PC-9 (cell line): ENCODE results near the gene SERPINA10. TPM values are rescaled to one million over a fixed set of nuclear protein-coding genes. Genes with fewer than 3 reads are reported as not detected.
"Not testable (repeated sequence)": the region's sequence is repeated elsewhere in the genome, so short reads cannot be mapped to it uniquely, and the experiment has no call there.

Source experiments
- BruUV-seq: library from RNA; stranded (reverse); fragments of 400-500 nt; replicated peaks from 2 replicates; lab custom pipeline; 2021; lab: Mats Ljungman, UMichigan
- CTCF ChIA-PET: fragments of 300-600 bp; sonication (Branson Sonifier 250); formaldehyde crosslinking; loops from one replicate; lab custom pipeline; 2022; ENCODE audit warnings: antibody characterized with exemption; lab: Charles Lee
- POLR2A ChIA-PET: fragments of 300-600 bp; sonication (Branson Sonifier 250); formaldehyde crosslinking; loops from one replicate; lab custom pipeline; 2022; ENCODE audit warnings: antibody characterized with exemption; ENCODE audit not compliant: unreplicated experiment; lab: Charles Lee
- DNase-seq, 2 experiments: peaks; one replicate each; pipeline versions ENCODE4 v3.0.0 to v3.0.0-alpha.2; 2015 to 2022; ENCODE audit warnings: mixed read lengths in 1 of 2
- H2AFZ ChIP-seq: fragments of 200-600 bp; sonication (generic); 2 replicates; pipeline ENCODE4 v1.8.1; 2017; ENCODE audit warnings: antibody characterized with exemption
- H3F3A ChIP-seq: fragments of 200-600 bp; sonication (generic); 2 replicates; pipeline ENCODE4 v1.8.1; 2017; ENCODE audit warnings: antibody characterized with exemption, mild to moderate bottlenecking, low read depth; ENCODE audit not compliant: insufficient read depth
- H3K27ac ChIP-seq: fragments of 200-600 bp; sonication (generic); 2 replicates; pipeline ENCODE4 v1.6.1; 2016; ENCODE audit warnings: mixed run types
- H3K27me3 ChIP-seq: fragments of 200-600 bp; sonication (generic); 2 replicates; pipeline ENCODE4 v1.6.1; 2016; ENCODE audit warnings: low read depth, mixed run types; ENCODE audit not compliant: insufficient read depth
- H3K36me3 ChIP-seq: fragments of 200-600 bp; sonication (generic); 2 replicates; pipeline ENCODE4 v1.6.1; 2016; ENCODE audit warnings: low read depth, mixed run types
- H3K4me1 ChIP-seq: fragments of 200-600 bp; sonication (generic); replicated peaks from 2 replicates; pipeline ENCODE4 v1.6.1; 2016; ENCODE audit warnings: mixed run types; ENCODE audit not compliant: insufficient read depth
- H3K4me2 ChIP-seq: fragments of 200-600 bp; sonication (generic); 2 replicates; pipeline ENCODE4 v1.6.1; 2017; ENCODE audit warnings: mixed run types
- H3K4me3 ChIP-seq: fragments of 200-600 bp; sonication (generic); 2 replicates; pipeline ENCODE4 v1.6.1; 2016; ENCODE audit warnings: mixed run types
- H3K79me2 ChIP-seq: fragments of 200-600 bp; sonication (generic); 2 replicates; pipeline ENCODE4 v1.6.1; 2017; ENCODE audit warnings: low read depth, mixed run types
- H3K9me2 ChIP-seq: fragments of 200-600 bp; sonication (generic); 2 replicates; pipeline ENCODE4 v1.8.1; 2017; ENCODE audit warnings: mild to moderate bottlenecking; ENCODE audit not compliant: insufficient read depth
- H3K9me3 ChIP-seq: fragments of 200-600 bp; sonication (generic); 2 replicates; pipeline ENCODE4 v1.8.1; 2016; ENCODE audit warnings: low read depth; ENCODE audit not compliant: insufficient read depth
- H4K20me1 ChIP-seq: fragments of 200-600 bp; sonication (generic); 2 replicates; pipeline ENCODE4 v1.8.1; 2017; ENCODE audit not compliant: insufficient read depth
- CTCF ChIP-seq: fragments of 200-600 bp; sonication (generic); conservative IDR thresholded peaks from 2 replicates; pipeline ENCODE4 v1.6.1; 2017; ENCODE audit warnings: mixed run types, antibody characterized with exemption, mild to moderate bottlenecking, moderate library complexity
- EZH2 ChIP-seq: fragments of 200-600 bp; sonication (generic); IDR thresholded peaks from 2 replicates; pipeline ENCODE4 v1.8.0; 2017; ENCODE audit warnings: antibody characterized with exemption, low read depth
- intact Hi-C: fragments of 100-400 bp; cut with micrococcal nuclease; formaldehyde crosslinking; loops from one replicate; pipeline ENCODE4 v1.10.0; 2022; ENCODE audit not compliant: unreplicated experiment
- total RNA-seq: library from RNA; stranded (reverse); gene quantifications from 2 replicates; pipeline ENCODE4 v1.2.3, GENCODE V29; 2021

The SERPINA10 gene
- total RNA-seq, 1 experiment from 2014 or later = not detected

GRCh38 chr14:94282991-94283723 lies 9.9 kb downstream of the SERPINA10 start:
- no TSS peak for BruUV-seq
- Histone ChIP-seq H3K9me2 (no peaks in the 10 kb centered on the region), H3K4me2 (no peak overlapping the region), H4K20me1 (no peaks in the 10 kb centered on the region), H3F3A (no peaks in the 10 kb centered on the region), H3K27me3 (0 out of 2 replicates have a peak, but pooled peaks cover 5% of the 10 kb centered on the region), H3K9me3 (no peaks in the 10 kb centered on the region), H3K27ac (no peak overlapping the region), H3K4me3 (no peak overlapping the region), H2AFZ (no peak overlapping the region), H3K36me3 (no peaks in the 10 kb centered on the region), H3K4me1 (no peaks in the 10 kb centered on the region), H3K79me2 (no peaks in the 10 kb centered on the region)
- ChIA-PET CTCF (no interaction called here), POLR2A (no interaction called here)
- TF ChIP-seq EZH2 (no peak), CTCF (no peak)
- no peak for DNase-seq
- intact Hi-C loops = no loop called here

- H3K9me2 ChIP-seq = no peaks in the 10 kb centered on the region
- no peaks in the 10 kb centered on the region for H3K9me3 ChIP-seq
- H3K79me2 ChIP-seq = no peaks in the 10 kb centered on the region
- H3K27me3 ChIP-seq = no peaks in the 10 kb centered on the region
- POLR2A ChIA-PET = no interaction called here
- no peaks in the 10 kb centered on the region for H3F3A ChIP-seq
- TF ChIP-seq EZH2 = no peak
- TF ChIP-seq CTCF = no peak
- DNase-seq = no peak
- H3K36me3 ChIP-seq = no peaks in the 10 kb centered on the region
- no peak overlapping the region for H3K4me2 ChIP-seq
- no peaks in the 10 kb centered on the region for H4K20me1 ChIP-seq
- H3K4me3 ChIP-seq = no peak overlapping the region
- no peak overlapping the region for H2AFZ ChIP-seq
- no peaks in the 10 kb centered on the region for H3K4me1 ChIP-seq
- CTCF ChIA-PET = no interaction called here
- no TSS peak for BruUV-seq
- H3K27ac ChIP-seq = no peak overlapping the region
- intact Hi-C loops = no loop called here
These were observed 14.3 kb downstream of the SERPINA10 start for GRCh38 chr14:94278731-94279130.

- H3K27ac ChIP-seq, CTCF ChIA-PET, H3F3A ChIP-seq, H2AFZ ChIP-seq, H4K20me1 ChIP-seq, H3K79me2 ChIP-seq, H3K27me3 ChIP-seq, H3K36me3 ChIP-seq, BruUV-seq, H3K4me3 ChIP-seq, DNase-seq, H3K4me2 ChIP-seq, H3K9me2 ChIP-seq, POLR2A ChIA-PET, H3K4me1 ChIP-seq, intact Hi-C loops, H3K9me3 ChIP-seq: not testable (repeated sequence)
These were observed 16.0 kb downstream of the SERPINA10 start for GRCh38 chr14:94276898-94277561.
